SK-N-SH treated with all-trans-retinoic acid at 6 μM for 48 hours (cell line): ENCODE results near the gene UNC5C.

Experiments
- ARNTL ChIP-seq: fragments of 450-650 bp; formaldehyde crosslinking; IDR thresholded peaks from 2 replicates; pipeline ENCODE4 v1.5.0; 2020; ENCODE audit warnings: low read depth, mild to moderate bottlenecking, moderate library complexity, borderline replicate concordance
- CSDC2 ChIP-seq: fragments of 250-450 bp; sonication (Bioruptor Pico); IDR thresholded peaks from 2 replicates; pipeline ENCODE4 v1.5.0; 2020; ENCODE audit warnings: mild to moderate bottlenecking, moderate library complexity
- PPARA ChIP-seq: fragments of 250-450 bp; sonication (Bioruptor Pico); IDR thresholded peaks from 2 replicates; pipeline ENCODE4 v1.5.0; 2020; ENCODE audit warnings: mild to moderate bottlenecking, borderline replicate concordance
- TOX ChIP-seq: fragments of 250-450 bp; sonication (Bioruptor Pico); IDR thresholded peaks from 2 replicates; pipeline ENCODE4 v1.8.0; 2021; ENCODE audit warnings: mild to moderate bottlenecking, moderate library complexity, borderline replicate concordance
- ZNF70 ChIP-seq: fragments of 450-650 bp; formaldehyde crosslinking; IDR thresholded peaks from 2 replicates; pipeline ENCODE4 v1.5.0; 2020; ENCODE audit warnings: mild to moderate bottlenecking, moderate library complexity
- TF ChIP-seq, protein P1 (sequence below): fragments of 250-450 bp; sonication (Bioruptor Pico); IDR thresholded peaks from 2 replicates; pipeline ENCODE4 v1.5.1; 2021; ENCODE audit warnings: mild to moderate bottlenecking, moderate library complexity

DNA sequence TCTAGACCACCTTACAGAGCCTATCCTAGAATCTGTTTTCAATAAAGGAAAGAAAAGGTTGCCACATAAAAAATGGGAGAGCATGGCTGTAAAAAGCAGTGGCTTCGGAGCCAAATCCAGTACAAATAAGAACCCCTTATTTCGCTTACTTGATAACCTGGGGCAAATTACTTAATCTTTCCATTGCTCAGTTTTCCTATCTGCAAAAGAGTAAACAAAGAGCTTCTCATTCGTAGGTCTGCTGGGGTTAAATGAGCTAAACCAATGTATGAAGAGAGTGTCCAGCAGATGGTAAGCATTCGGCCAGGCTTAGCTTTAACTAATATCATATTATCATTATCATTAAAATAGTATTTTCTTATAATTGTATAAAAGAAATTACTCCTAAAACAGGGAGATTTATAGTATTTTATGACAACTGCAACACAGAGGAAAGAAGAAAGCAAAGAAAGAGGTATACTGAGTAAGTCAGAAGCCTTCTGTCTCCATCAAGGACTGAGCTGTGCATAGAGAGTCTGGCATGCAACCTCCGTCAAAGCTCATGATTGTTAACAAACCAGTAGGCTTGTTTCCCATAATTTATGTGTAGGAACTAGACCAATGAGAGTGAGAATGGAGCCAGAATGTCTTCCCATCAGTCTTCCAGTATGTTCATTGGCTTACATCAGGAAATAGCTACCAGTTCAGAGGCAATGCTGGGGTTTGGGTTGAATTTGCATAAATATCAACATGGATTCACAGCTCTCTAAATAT lies 364.9 kb downstream of the UNC5C start:
- TF ChIP-seq CSDC2 (CRISPR knock-in tag), result no peak
- TF ChIP-seq, protein P1, sequence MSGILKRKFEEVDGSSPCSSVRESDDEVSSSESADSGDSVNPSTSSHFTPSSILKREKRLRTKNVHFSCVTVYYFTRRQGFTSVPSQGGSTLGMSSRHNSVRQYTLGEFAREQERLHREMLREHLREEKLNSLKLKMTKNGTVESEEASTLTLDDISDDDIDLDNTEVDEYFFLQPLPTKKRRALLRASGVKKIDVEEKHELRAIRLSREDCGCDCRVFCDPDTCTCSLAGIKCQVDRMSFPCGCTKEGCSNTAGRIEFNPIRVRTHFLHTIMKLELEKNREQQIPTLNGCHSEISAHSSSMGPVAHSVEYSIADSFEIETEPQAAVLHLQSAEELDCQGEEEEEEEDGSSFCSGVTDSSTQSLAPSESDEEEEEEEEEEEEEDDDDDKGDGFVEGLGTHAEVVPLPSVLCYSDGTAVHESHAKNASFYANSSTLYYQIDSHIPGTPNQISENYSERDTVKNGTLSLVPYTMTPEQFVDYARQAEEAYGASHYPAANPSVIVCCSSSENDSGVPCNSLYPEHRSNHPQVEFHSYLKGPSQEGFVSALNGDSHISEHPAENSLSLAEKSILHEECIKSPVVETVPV (CRISPR knock-in tag), result no peak
- no peak for TF ChIP-seq ZNF70
- no peak for TF ChIP-seq PPARA
- no peak for TF ChIP-seq TOX
- TF ChIP-seq ARNTL (CRISPR knock-in tag), result no peak
